CD4-positive, alpha-beta T cell (primary cell): ENCODE data around the gene TSPAN9. TPM values are rescaled to one million over a fixed set of nuclear protein-coding genes. Genes with fewer than 3 reads are reported as not detected.
A peak's percentile ranks its signal among the peaks of the same experiment; 100 is the strongest.

Experiments used
- ATAC-seq: fragments of 200-7000 bp; cut with Tn5 transposase; one replicate; pipeline ENCODE4 v1.10.0; 2022; ENCODE audit warnings: mild to moderate bottlenecking; ENCODE audit not compliant: poor library complexity
- CTCF ChIA-PET: fragments of 350-600 bp; sonication (Branson Sonifier 250); formaldehyde crosslinking; loops from one replicate; lab custom pipeline; 2021; ENCODE audit warnings: antibody characterized with exemption, inconsistent platforms; lab: Charles Lee
- POLR2A ChIA-PET: fragments of 350-600 bp; sonication (Branson Sonifier 250); formaldehyde crosslinking; loops from one replicate; lab custom pipeline; 2021; ENCODE audit warnings: antibody characterized with exemption, inconsistent platforms; lab: Charles Lee
- DNase-seq, 14 experiments: peaks; one replicate each; pipeline ENCODE4 v3.0.0-alpha.2; 2013 to 2020; ENCODE audit warnings: mixed read lengths in 2 of 14
- H3K27ac ChIP-seq, 2 donors: one replicate each; pipeline versions ENCODE4 v1.5.1 to v1.7.0; 2013; ENCODE audit warnings: low read length in 2 of 2, low read depth in 1 of 2, mild to moderate bottlenecking in 1 of 2
- H3K27me3 ChIP-seq, 2 experiments: 1 replicate in 1 of 2; 2 replicates in 1 of 2; pipeline versions ENCODE4 v1.6.1 to v1.7.0; 2013; ENCODE audit warnings: low read length in 2 of 2, control low read depth in 1 of 2, mild to moderate bottlenecking in 1 of 2, moderate library complexity in 1 of 2; ENCODE audit not compliant: insufficient read depth in 2 of 2, control insufficient read depth in 1 of 2
- H3K36me3 ChIP-seq: one replicate; pipeline ENCODE4 v1.6.1; 2013; ENCODE audit warnings: low read length, control low read depth; ENCODE audit not compliant: insufficient read depth
- H3K4me1 ChIP-seq: one replicate; pipeline ENCODE4 v1.6.1; 2013; ENCODE audit warnings: low read length, control low read depth; ENCODE audit not compliant: insufficient read depth
- H3K4me3 ChIP-seq: one replicate; pipeline ENCODE4 v1.5.1; 2013; ENCODE audit warnings: mild to moderate bottlenecking, low read length, moderate library complexity
- H3K9me3 ChIP-seq, 2 experiments: 1 replicate in 1 of 2; 2 replicates in 1 of 2; pipeline versions ENCODE4 v1.6.1 to v1.7.0; 2013; ENCODE audit warnings: low read length in 2 of 2, mild to moderate bottlenecking in 2 of 2, control low read depth in 1 of 2, moderate library complexity in 1 of 2; ENCODE audit not compliant: control insufficient read depth in 1 of 2, insufficient read depth in 1 of 2
- H3K27ac Mint-ChIP-seq: one replicate; pipeline ENCODE4 v1.8.0; 2020; ENCODE audit warnings: mixed read lengths
- H3K27me3 Mint-ChIP-seq: one replicate; pipeline ENCODE4 v1.8.0; 2021; ENCODE audit warnings: mixed read lengths
- H3K36me3 Mint-ChIP-seq: one replicate; pipeline ENCODE4 v1.8.0; 2021; ENCODE audit warnings: low read depth, mixed read lengths
- H3K4me1 Mint-ChIP-seq: one replicate; pipeline ENCODE4 v1.8.0; 2021; ENCODE audit warnings: low read depth, mixed read lengths
- H3K4me3 Mint-ChIP-seq: one replicate; pipeline ENCODE4 v1.8.0; 2020; ENCODE audit warnings: mild to moderate bottlenecking, mixed read lengths
- H3K9me3 Mint-ChIP-seq: one replicate; pipeline ENCODE4 v1.8.0; 2020; ENCODE audit warnings: mixed read lengths
- CTCF ChIP-seq: fragments of 200-600 bp; IDR thresholded peaks from one replicate; pipeline ENCODE4 v1.8.0; 2022; ENCODE audit warnings: antibody characterized with exemption, mild to moderate bottlenecking
- intact Hi-C, 2 experiments: fragments of 100-400 bp; cut with DNase I in 1 of 2; cut with micrococcal nuclease in 1 of 2; formaldehyde crosslinking; loops; one replicate each; pipeline versions ENCODE4 v1.15.1 to v1.9.0; 2023 to 2025; cut with DNase I, micrococcal nuclease
- total RNA-seq, 174 experiments: library from RNA in 2 of 174; stranded (reverse) in 2 of 174; gene quantifications; one replicate each; pipeline ENCODE4 v1.2.3 and lab custom pipeline; 2021 to 2026

TSPAN9 gene
- total RNA-seq, 2 experiments from 2014 or later: 0.82 to 1.3 TPM

GRCh38 chr12:3202734-3203446, 125.7 kb downstream of the TSPAN9 start:
- CTCF ChIA-PET: interaction anchor here (1.0 kb wide), 1 partner anchor 22 kb away, joined by 3 read pairs; no protein-coding TSS in a partner anchor
- H3K27ac ChIP-seq: no peak overlapping the region
- ATAC-seq: no peak
- Mint-ChIP-seq H3K36me3 (no peaks in the 10 kb centered on the region), H3K4me3 (no peak overlapping the region), H3K9me3 (no peaks in the 10 kb centered on the region), H3K27me3 (peaks cover 44% of the 10 kb centered on the region), H3K27ac (no peak overlapping the region), H3K4me1 (peaks cover 4% of the 10 kb centered on the region)
- no peaks in the 10 kb centered on the region for H3K36me3 ChIP-seq
- DNase-seq: peak; percentile 12 to 66 (median 44)
- H3K4me1 ChIP-seq: peaks cover 6% of the 10 kb centered on the region
- no peak overlapping the region for H3K4me3 ChIP-seq
- intact Hi-C loops: loop anchor here (1.0 to 10.0 kb wide), 3 partner anchors 68 to 130 kb away; no protein-coding TSS in a partner anchor
- H3K27me3 ChIP-seq: peaks cover 30 to 36% of the 10 kb centered on the region in 2 experiments
- H3K9me3 ChIP-seq: peaks cover 0 to 4% of the 10 kb centered on the region in 2 experiments
- peak; percentile 76 for TF ChIP-seq CTCF
- POLR2A ChIA-PET: interaction anchor here (0.9 kb wide), 1 partner anchor 165 kb away, joined by 3 read pairs; no protein-coding TSS in a partner anchor

DNA sequence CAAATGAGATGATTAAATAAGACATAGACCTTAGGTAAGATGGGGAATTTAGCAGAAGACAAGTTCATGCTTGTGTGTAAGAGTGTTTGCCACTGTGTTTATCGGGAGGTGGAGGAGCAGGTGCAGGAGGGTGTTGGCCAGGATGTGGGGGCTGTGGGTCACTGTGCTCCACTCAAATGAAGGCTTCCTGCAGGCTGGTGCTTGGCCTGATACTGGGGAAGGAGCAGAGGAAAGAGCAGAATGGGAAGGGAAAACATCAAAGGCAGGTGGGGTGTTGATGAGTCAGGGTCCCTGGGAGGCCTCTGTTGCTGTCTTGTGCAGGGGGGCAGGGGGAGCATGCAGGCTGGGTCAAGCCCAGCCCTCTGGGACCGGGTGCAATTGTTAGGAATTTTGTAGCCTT, 126.5 kb downstream of the TSPAN9 start:
- POLR2A ChIA-PET: interaction anchor here (0.9 kb wide), 1 partner anchor 165 kb away, joined by 3 read pairs; no protein-coding TSS in a partner anchor
- H3K27me3 Mint-ChIP-seq: peaks cover 44% of the 10 kb centered on the region
- Histone ChIP-seq H3K27ac (no peak overlapping the region), H3K4me1 (peaks cover 6% of the 10 kb centered on the region), H3K9me3 (peaks cover 0 to 4% of the 10 kb centered on the region in 2 experiments), H3K36me3 (no peaks in the 10 kb centered on the region), H3K4me3 (no peak overlapping the region), H3K27me3 (peaks cover 30 to 36% of the 10 kb centered on the region in 2 experiments)
- no peak for DNase-seq
- peaks cover 4% of the 10 kb centered on the region for H3K4me1 Mint-ChIP-seq
- no peak overlapping the region for H3K27ac Mint-ChIP-seq
- H3K9me3 Mint-ChIP-seq: no peaks in the 10 kb centered on the region
- no peak overlapping the region for H3K4me3 Mint-ChIP-seq
- intact Hi-C loops: loop anchor here (1.0 to 10.0 kb wide), 3 partner anchors 68 to 130 kb away; no protein-coding TSS in a partner anchor
- CTCF ChIA-PET: no interaction called here
- no peaks in the 10 kb centered on the region for H3K36me3 Mint-ChIP-seq
- no peak for ATAC-seq
- TF ChIP-seq CTCF: no peak

DNA sequence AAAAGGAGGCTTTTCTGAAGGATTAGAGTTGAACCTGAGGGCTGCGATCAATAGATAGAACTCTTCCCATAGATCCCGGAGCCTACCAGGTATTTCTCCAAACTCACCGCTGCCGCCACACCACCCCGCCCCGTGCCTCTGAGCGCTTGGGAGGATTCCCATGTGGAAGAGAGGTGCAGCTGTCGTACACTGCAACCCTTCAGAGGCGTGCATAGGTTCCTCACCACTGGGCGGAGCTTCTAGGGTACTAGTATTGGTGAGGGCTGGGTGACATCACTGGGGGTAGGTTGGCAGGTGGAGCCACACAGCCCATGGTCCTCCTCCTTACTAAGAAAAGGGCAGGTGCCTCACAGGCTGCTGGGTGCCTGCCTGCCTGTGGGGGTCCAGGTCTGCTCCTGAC, 127.0 kb downstream of the TSPAN9 start:
- CTCF ChIA-PET: no interaction called here
- DNase-seq: no peak
- no peak overlapping the region for H3K27ac Mint-ChIP-seq

More for the DNA sequence above, 127.0 kb downstream of the TSPAN9 start:
- H3K9me3 ChIP-seq: peaks cover 0 to 4% of the 10 kb centered on the region in 2 experiments
- POLR2A ChIA-PET: no interaction called here
- peaks cover 4% of the 10 kb centered on the region for H3K4me1 Mint-ChIP-seq
- no peak for ATAC-seq
- H3K4me3 ChIP-seq: no peak overlapping the region
- H3K27ac ChIP-seq: no peak overlapping the region
- H3K36me3 ChIP-seq: no peaks in the 10 kb centered on the region
- intact Hi-C loops: loop anchor here in 1 of 2 experiments (10.0 kb wide), 1 partner anchor 69 kb away; no protein-coding TSS in a partner anchor
- H3K36me3 Mint-ChIP-seq: no peaks in the 10 kb centered on the region
- no peaks in the 10 kb centered on the region for H3K9me3 Mint-ChIP-seq
- no peak for TF ChIP-seq CTCF
- H3K4me3 Mint-ChIP-seq: no peak overlapping the region
- peaks cover 39% of the 10 kb centered on the region for H3K27me3 Mint-ChIP-seq
- H3K27me3 ChIP-seq: peaks cover 29 to 32% of the 10 kb centered on the region in 2 experiments
- H3K4me1 ChIP-seq: peaks cover 6% of the 10 kb centered on the region
